GM21526 (cell line): ENCODE data around the gene CDK5RAP2.

Experiments
- ATAC-seq: cut with Tn5 transposase; IDR thresholded peaks from one replicate; pipeline ENCODE4 v1.9.1; 2021; ENCODE audit warnings: moderate library complexity; ENCODE audit not compliant: unreplicated experiment, low FRiP score

CDK5RAP2 gene

DNA sequence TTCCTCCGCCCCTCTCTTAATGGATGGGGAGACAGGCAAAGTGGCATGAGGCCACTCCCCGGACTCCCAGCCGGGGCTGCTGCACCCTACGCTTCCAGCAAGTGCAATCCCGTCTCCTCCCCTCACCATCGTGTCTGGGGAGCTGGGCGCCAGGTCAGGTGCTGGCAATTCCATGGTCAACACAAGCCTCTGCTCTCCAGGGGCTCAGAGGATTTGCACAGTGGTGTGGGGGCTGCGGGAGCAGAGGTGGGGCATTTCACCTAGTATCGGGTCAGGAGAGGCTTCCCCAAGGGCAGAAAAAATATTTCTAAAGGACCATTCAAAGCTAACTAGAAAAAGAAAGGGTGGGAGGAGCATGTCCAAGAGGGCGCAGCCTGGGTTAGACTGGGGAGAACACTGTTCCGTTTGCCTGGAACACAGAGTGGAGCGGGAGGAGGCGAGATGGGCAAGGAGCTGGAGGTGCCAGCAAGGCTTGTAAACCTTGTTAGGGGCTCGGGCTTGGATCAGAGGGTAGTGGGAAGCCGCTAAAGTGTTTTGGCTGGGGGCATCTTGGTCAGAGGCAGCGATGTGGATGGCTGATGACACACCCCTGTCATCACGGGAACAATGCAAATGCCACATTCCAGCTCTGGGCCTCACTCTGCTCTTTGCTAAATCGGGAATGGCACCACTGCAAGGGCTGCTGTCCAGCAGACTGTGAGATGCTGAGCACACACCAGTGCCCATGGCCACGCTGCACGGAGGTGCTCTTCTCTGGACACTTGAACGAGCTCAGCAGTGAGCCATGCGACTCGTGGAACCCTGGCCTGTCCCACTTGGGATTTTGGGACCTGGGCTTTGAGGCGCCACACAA is 191.7 kb downstream of the CDK5RAP2 start:
- ATAC-seq: no peak

DNA sequence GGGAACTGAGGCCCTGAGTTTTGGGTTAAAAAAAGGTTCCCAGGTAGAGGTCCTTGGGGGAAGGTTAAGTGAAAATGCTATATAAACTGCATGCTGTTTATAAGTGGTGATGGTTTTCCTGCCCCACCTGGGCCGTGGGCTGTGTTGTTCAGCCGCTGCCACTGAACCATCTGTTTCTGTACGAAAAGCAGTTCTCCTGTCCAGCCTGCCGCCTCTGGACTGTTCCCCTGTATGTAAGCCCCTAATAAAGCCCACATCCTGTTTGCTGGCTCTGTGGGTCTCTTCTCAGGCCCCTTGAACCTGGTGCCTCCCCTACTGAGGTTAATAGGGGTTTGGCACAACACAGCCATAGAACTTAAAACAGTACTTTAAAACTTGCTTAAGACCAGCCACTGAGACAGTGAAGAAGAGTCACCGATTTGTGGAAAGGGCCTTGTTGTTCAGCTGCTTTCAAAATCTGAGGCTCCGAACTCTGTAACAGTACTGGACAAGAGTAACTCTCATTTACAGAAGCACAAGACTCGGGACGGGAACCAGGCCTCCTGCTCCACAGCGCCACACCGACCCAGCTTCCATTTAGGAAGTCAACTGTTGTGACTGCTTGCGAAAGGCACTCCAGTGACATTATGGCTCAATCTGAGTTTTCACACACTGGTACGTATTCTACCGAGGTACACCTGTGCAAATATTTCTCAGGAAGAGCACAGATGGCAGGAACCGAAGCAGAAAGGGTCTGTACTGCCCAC is 192.5 kb downstream of the CDK5RAP2 start:
- no peak for ATAC-seq

DNA sequence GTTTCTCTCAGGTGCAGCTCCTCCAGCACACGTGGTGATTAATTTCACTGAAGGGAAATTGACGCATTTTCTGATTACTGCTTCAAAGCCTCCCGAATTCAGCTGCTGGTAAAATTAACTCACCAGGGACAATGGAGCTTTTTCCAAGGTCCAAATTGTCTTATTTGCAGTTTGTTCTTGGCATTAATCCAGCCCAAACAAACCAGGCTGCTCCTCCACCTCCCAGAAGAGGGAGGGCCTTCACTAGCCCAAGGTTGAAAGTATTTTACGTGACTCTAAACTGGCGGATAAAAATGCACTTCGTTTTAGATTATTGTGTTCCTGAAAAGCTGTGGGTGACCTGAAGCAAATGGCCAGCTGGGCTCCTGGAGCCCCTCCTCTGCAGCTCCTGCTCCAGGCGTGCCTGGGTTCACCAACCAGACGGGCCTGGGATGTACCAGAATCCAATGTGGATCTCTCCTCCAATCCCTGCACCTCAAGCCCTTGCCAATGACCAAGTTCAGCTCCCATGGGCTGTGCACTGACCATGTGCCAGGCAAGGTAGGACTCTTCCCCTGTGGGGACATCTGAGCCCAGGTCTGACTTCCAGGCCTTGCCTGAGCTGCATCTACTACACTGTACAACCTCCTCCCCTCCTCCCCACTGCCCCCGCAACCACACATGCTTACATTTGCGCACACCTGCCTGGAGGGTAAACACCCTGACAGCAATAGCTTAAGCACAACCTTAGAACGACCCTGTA is 193.4 kb downstream of the CDK5RAP2 start:
- ATAC-seq: no peak

DNA sequence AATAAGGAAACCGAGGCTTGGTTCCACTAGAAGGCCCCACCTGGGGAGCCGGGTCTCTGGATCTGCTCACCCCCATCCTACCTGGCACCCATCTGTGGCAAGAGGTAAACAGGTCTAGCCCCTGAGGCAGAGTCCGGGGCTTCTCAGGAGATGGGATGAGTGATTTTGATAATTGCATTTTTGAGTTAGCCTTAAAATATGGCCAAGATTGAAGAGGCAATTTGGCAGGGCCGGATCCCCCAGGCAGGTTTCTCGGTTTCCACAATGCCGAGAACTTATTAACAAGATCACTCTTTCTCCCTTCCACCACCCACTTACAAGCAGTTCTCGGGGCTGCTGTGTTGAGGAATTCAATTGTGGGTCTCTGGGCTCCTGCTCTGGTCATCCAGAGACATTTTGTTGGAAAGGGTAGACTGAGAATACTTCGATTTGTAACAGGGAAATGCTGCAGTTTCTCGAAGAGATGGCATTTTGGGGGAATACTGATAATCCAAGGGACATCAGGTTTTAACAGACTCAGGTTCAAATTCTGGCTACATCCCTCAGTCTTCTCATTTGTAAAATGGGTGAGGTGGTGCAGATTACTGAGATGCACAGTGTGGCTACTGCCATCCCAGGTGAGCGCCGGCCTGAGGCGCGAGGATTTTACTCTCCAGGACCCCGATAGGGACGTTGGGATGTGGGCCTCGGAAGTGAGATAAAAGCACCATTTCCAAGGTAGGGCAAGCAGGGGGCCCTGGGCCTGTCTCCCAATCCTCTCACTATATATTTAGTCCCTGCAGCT is 194.2 kb downstream of the CDK5RAP2 start:
- ATAC-seq: no peak

DNA sequence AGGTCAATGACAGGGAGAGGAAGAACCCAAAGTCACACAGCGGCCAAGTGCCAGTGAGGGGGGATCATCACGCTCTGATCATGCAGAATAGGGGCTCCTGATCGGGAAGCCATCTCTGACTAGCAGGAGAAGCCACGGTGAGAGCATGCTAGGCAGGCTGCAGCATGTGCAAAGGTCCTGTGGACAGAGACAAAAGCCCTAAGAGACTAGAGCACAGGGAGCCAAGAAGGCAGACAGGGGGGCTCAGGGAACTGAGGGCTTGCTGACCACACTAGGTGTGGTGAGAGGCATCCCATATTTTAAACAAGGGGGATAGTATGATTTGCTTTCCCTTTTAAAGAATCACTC is 195.1 kb downstream of the CDK5RAP2 start:
- no peak for ATAC-seq

DNA sequence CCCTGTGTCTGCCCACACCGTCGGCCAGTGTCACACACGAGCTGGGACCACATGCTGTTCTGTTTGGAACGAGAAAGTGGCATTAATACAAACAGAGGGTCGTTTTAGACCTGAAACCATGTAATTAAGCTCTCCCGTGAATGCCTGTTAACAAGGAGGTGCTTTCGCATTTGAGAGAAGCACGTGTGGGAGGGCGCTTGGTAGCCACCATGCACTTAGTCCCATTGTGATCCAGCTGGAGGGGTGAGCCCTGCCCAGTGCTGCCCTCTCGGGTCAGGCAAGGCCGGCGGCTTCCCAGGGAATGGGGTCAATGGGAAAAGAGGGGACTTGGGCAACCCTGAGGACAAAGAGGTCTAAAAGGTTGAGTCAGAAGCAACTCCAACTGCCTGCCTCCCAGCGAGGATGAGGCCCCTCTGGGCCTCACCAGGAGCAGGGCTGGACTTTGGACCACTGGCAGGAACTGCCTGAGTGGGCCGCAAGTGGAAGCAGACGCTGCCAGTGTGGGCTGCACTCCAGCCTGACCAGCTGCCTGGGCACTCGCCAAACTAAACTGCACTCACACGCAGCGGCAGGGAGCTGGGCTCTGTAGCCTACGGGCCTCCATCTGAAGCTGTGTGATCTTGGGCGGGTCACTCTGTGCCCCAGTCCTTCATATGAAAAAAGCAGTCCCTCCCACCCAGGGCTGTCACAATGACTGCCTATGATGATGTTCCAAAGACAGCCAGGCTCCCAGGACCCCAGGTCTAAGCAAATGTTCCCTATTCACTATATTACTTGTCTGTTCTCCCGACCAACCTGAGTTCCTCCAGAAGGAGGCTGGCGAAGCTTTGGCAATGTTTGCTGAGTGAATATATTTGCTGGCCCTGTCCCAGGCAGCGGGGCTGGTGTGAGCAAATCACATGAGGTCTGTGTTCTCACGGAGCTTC is 195.7 kb downstream of the CDK5RAP2 start:
- no peak for ATAC-seq

DNA sequence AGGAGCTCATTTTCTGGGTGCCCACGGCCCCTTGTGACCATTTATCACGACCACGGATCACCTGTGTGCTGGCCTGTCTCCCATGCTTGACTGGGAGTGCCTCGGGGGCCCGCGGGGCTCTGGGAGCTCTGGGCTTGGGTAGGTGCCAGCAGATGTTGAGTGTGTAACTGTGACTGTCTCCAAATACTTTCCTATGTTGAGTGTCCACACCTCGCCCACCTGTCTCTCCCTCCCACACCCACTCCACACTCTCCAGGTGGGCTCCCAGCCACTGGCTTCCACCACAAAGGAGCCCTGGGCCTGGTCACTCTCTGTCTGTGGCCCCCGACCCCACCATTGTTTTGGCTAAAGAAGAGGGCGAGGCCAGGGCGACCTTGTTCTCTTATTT is 196.4 kb downstream of the CDK5RAP2 start:
- ATAC-seq: no peak

DNA sequence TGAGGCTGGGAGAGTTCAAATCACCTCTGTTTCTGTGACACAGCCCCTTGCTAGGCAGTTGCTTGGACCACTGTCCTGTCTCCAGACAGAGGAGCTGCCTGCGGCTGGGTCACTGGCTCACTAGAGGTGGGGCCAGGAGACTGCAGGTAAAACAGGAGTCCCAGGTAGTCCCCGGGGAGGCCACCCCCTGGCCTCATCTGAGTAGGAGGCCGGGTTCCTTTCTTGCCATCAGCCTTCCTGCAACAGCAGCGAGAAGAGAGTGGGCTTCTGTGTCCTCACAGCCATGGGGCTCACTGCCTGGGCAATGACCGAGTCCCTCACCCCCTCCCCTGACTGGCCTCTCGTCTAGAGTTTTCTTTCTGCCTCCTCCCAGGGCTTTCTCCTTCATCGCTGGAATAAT is 197.5 kb downstream of the CDK5RAP2 start:
- ATAC-seq: no peak

DNA sequence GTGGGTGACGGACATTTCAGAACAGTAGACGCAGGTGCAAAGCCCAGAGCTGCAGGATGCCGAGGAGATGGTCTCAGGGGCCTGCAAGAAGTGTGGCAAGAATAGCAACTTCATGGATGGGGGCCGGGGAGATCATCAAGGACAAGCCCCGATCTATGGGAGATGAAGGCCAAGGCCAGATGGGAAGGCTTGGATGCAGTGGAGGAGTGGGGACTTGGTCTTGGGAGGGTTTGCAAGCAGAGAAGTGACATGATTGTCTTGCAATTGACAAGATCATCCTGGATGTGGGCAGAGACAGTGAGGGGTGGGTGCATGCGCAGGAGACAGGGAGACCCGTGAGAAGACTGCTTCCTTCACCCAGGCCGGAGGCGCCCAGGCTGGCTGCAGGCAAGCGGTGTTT is 198.1 kb downstream of the CDK5RAP2 start:
- ATAC-seq: no peak

DNA sequence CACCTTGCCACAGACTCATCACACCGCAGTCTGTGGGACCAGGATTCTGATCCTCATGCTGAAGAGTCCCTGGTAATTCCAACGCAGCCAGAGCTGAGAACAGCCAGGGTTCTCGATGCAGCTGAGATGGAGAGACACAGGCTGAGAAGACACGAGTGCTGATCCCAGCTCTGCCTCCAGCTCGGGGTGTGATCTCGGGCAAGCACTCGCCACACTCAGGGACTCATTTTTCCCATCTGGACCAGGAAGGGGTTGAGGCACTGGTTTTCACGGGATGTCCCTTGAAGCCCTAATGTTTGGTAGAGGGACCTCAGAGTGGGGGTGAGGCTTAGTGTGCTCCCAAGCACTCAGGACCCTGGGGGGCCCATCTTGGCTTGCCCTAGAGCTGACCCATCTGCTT is 200.4 kb downstream of the CDK5RAP2 start:
- no peak for ATAC-seq

DNA sequence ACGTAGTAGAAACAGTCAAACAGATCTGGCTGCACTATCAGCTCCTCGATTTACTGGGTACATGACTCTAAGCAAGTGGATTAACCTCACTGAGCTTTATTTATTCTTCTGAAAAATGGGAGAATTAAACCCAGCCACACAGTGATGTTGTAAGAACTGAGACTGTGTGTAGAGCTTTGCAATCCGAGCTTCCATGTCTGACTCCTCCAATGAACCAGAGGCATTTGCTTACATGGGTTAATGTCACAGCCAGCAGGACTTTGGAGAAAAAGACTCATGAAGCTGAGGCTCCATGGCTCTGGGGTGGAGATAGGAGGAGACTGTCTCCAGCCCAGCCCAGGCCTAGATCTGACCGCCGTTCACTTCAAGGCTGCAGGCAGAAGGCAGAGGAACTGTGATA is 201.3 kb downstream of the CDK5RAP2 start:
- no peak for ATAC-seq

DNA sequence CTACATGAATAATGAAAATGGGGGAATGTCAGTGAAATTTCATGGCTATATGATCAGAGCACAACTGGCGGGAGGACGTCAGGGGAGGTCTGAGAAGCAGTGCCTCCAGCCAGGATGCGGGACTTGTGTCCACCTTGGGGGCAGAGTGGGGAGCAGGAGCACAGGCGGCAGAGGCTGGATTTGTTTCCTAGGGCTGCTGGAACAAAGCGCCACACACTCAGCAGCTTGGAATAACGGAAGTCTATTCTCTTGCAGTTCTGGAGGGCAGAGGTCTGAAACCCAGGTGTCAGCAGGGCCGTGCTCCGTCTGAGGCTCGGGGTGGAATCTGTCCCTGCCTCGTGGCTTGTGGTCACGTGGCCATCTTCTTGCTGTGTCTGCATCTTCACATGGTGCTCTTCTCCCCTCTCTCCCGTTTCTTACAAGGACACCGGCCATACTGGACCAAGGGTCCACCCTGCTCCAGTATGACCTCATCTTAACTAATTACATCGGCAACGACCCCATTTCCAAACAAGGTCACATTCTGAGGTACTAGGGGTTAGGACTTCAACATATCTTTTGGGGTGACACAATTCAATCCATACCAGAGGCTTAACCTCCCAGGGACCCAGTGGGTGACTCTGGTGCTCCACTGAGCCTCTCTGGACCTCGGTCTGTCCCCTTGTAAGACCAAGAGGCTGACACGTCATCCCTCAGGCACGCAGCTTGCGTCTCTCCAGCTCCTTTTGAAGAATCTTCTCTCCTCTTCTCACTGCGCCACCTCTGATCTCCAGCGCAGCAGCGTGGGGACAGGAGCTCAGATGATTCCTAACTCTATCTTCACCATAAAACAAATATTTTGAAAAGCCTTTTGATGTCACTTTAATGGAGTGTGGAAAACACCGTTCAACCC is 202.5 kb downstream of the CDK5RAP2 start:
- ATAC-seq: no peak

DNA sequence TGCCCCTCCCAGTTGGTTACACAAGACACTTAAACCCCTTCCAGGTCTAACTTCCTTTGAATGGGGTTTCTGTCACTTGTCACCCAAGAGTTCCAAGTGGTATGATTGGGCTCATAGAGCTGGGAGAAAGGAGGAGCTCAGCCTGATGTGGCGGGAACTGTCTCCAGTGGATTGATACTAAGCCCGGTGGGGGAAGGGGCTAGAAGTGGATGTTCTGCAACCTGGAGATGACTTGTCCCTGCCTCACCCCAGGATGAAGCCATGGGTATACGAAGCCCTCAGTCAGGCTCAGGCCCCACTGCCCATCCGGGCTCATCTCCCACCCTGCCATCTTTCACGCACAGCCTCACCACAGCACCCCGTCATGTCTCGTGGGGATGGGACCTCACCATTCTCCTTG is 203.9 kb downstream of the CDK5RAP2 start:
- no peak for ATAC-seq

DNA sequence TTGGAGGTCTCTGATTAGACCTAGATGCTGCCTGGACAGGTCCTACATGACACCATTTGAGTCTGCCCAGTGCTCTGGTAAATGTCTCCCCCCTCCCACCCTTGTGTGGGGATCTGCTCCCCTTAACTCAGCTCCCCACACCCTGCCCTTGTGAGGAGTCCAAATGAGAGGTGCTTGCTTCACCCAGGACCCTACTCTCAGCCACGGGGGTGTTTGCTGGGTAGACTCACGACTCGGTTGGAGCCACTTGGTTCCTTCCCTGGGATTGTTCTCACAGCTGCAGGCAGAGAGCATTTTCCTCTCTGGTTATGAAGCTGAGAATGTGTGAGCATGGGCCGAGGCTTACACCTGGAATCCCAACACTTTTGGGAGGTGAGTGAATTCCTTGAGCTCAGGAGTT is 204.7 kb downstream of the CDK5RAP2 start:
- no peak for ATAC-seq

DNA sequence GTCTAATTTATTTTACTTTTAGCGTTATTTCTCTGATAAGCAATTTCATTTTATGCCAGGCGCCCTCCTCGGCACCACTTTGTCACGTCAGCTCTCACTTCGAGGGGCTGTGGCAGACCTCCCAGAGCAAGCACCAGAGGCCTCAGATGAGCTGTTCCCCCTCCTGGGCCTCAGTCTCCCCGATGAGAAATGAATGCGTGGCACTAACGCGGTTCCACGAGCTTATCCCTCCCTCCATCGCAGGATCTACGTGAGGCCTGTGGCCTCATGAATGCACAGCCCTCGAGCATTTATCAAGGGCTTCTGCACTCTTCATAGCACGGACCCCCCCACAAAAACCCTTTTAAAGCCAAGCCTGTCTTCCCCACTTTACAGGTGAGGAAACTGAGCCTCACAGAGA is 205.2 kb downstream of the CDK5RAP2 start:
- ATAC-seq: no peak

DNA sequence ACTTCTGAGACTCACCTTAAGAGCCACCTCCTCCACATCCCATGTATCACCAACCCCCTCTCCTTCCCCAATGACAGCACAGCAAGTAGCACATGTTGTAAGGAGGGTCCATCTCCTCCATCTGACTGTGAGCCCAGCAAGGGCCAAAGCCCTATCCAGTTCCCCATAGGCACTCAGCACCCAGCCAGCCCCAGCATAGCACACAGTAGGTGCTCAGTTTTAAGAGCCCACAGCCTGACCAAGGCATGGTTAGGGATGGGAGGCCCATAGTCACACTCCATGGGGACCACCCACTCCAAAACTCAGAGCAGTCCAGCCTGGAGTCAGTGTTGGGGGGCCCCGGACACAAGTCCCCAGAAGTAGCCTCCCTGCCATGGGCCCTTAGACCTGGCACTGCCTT is 205.7 kb downstream of the CDK5RAP2 start:
- no peak for ATAC-seq

DNA sequence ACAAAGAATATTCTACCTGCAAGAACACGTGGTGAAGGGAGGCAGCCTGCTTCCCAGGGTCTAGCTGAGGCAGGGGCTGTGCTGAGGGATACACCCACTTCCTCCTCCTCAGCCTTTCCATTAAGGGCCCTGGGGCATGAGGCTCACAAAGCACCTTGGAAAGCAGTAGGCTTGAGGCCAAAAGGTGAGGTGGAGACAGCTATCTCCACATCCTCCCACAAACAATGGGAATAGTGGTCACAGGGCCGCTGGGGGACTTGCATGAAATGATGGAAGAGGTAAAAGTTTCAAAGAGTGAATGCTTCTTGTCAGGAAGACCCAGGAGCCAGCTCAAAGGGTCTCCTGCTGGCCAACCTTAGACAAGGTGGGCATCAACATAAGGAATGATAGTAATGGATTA is 207.9 kb downstream of the CDK5RAP2 start:
- no peak for ATAC-seq

DNA sequence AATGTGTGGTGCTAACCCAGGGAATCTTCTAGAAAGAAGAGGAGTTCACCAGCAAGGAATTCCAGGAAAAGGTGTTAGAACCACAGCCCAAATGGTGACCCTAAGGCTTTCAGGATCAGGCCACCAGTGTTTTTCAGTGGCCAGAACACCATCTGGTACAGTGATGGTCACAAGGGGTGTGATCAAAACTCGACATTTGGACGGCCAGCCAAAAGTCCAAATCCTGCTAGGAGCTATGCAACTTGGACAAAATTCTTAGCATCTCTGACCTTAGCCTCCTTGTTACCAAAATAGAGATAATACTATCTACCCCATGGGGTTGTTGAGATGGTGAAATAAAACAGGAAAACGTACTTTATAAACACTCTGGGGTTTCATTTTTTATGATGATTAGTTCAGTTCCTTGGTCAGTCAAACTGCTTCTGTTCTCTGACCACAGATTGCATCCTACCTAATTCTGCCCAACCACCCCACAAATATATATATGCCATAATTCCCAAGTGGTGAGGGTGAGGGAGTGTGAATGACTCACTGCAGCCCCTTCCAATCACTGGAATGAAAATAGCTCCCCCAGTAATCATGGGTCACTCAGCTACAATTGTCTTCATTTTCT is 210.3 kb downstream of the CDK5RAP2 start:
- no peak for ATAC-seq
